H1 (cell line): ENCODE results near the gene KSR2. TPM values are rescaled to one million over a fixed set of nuclear protein-coding genes. Genes with fewer than 3 reads are reported as not detected.

Experiments
- CTCF ChIA-PET: fragments of 300-600 bp; sonication (Branson Sonifier 250); formaldehyde crosslinking; loops from one replicate; lab custom pipeline; 2021; ENCODE audit not compliant: partially characterized antibody; lab: Charles Lee
- POLR2A ChIA-PET: fragments of 300-600 bp; sonication (Branson Sonifier 250); formaldehyde crosslinking; loops from one replicate; lab custom pipeline; 2021; ENCODE audit warnings: inconsistent platforms; ENCODE audit not compliant: partially characterized antibody; lab: Charles Lee
- DNase-seq, 2 experiments: peaks; one replicate each; pipeline versions ENCODE4 v3.0.0 to v3.0.0-alpha.2; 2010 to 2022; ENCODE audit warnings: low spot score in 2 of 2, low read depth in 1 of 2, mixed read lengths in 1 of 2
- FAIRE-seq: peaks from 2 replicates; lab custom pipeline; 2011; peaks lifted over from hg19 to GRCh38; lab: Jason Lieb, UNC
- H2AFZ ChIP-seq: 2 replicates; pipeline ENCODE4 v1.8.1; 2012; ENCODE audit warnings: low read length, inconsistent platforms
- H2AK5ac ChIP-seq: 2 replicates; pipeline ENCODE4 v1.6.1; 2013; ENCODE audit warnings: low read depth, low read length
- H2BK120ac ChIP-seq: replicated peaks from 2 replicates; pipeline ENCODE3; 2013; ENCODE audit warnings: low read depth, low read length, inconsistent platforms
- H2BK12ac ChIP-seq: 2 replicates; pipeline ENCODE4 v1.6.1; 2013; ENCODE audit warnings: low read depth, low read length
- H2BK15ac ChIP-seq: 2 replicates; pipeline ENCODE4 v1.6.1; 2013; ENCODE audit warnings: low read length
- H2BK20ac ChIP-seq: 2 replicates; pipeline ENCODE4 v1.6.1; 2013; ENCODE audit warnings: low read length
- H2BK5ac ChIP-seq: 2 replicates; pipeline ENCODE4 v1.6.1; 2013; ENCODE audit warnings: low read depth, low read length
- H3K14ac ChIP-seq: 2 replicates; pipeline ENCODE4 v1.6.1; 2013; ENCODE audit warnings: inconsistent platforms; ENCODE audit not compliant: insufficient read length
- H3K18ac ChIP-seq: 2 replicates; pipeline ENCODE4 v1.6.1; 2013; ENCODE audit warnings: low read length; ENCODE audit errors: extremely low read depth
- H3K23ac ChIP-seq: 2 replicates; pipeline ENCODE4 v1.6.1; 2013; ENCODE audit warnings: inconsistent platforms; ENCODE audit not compliant: insufficient read length
- H3K23me2 ChIP-seq: 2 replicates; pipeline ENCODE4 v1.6.1; 2013; ENCODE audit warnings: low read depth, low read length
- H3K27ac ChIP-seq: 2 replicates; pipeline ENCODE4 v1.6.1; 2011; ENCODE audit warnings: low read depth, low read length, inconsistent platforms
- H3K27me3 ChIP-seq, 4 experiments: replicated peaks in 1 of 4; 1 replicate in 1 of 4; 2 replicates in 3 of 4; pipeline versions ENCODE4 v1.6.1 to v1.8.1; 2011 to 2013; ENCODE audit warnings: low read length in 3 of 4, mild to moderate bottlenecking in 3 of 4, inconsistent platforms in 2 of 4, mixed read lengths in 2 of 4, moderate library complexity in 1 of 4; ENCODE audit not compliant: control insufficient read depth in 3 of 4, insufficient read depth in 3 of 4; ENCODE audit errors: extremely low read depth in 1 of 4
- H3K36me3 ChIP-seq, 4 experiments: 2 replicates each; pipeline versions ENCODE4 v1.6.1 to v1.8.1; 2011 to 2013; ENCODE audit warnings: mild to moderate bottlenecking in 4 of 4, low read length in 3 of 4, moderate library complexity in 2 of 4, control low read depth in 1 of 4, inconsistent platforms in 1 of 4; ENCODE audit not compliant: insufficient read depth in 4 of 4, control insufficient read depth in 2 of 4
- H3K4ac ChIP-seq: replicated peaks from 2 replicates; pipeline ENCODE3; 2013; ENCODE audit warnings: low read length, low read depth, mixed read lengths, inconsistent platforms; ENCODE audit not compliant: insufficient read length
- H3K4me1 ChIP-seq, 4 experiments: replicated peaks in 1 of 4; 1 replicate in 1 of 4; 2 replicates in 3 of 4; pipeline versions ENCODE4 v1.6.1 to v1.8.1; 2011 to 2013; ENCODE audit warnings: low read length in 3 of 4, inconsistent platforms in 2 of 4, mixed read lengths in 1 of 4; ENCODE audit not compliant: insufficient read depth in 4 of 4, control insufficient read depth in 3 of 4
- H3K4me2 ChIP-seq, 2 experiments: 2 replicates each; pipeline versions ENCODE4 v1.6.1 to v1.8.1; 2011 to 2013; ENCODE audit warnings: low read depth in 2 of 2, low read length in 2 of 2, control low read depth in 1 of 2, inconsistent platforms in 1 of 2, mild to moderate bottlenecking in 1 of 2; ENCODE audit not compliant: insufficient read depth in 1 of 2
- H3K4me3 ChIP-seq, 4 experiments: fragments of 200-600, 300-600 bp in 1 of 4; sonication (generic), shearing (Covaris generic), sonication (Bioruptor Twin) in 1 of 4; 2 replicates each; pipeline versions ENCODE4 v1.5.1 to v1.8.1; 2011 to 2016; ENCODE audit warnings: low read length in 4 of 4, low read depth in 3 of 4, control low read depth in 2 of 4, inconsistent platforms in 2 of 4, mild to moderate bottlenecking in 2 of 4, mixed read lengths in 1 of 4, moderate library complexity in 1 of 4; ENCODE audit not compliant: insufficient read depth in 2 of 4; ENCODE audit errors: extremely low read depth in 1 of 4
- H3K56ac ChIP-seq: replicated peaks from 2 replicates; pipeline ENCODE3; 2013; ENCODE audit warnings: low read depth, mild to moderate bottlenecking, mixed read lengths, low read length, inconsistent platforms; ENCODE audit not compliant: insufficient read length
- H3K79me1 ChIP-seq: 2 replicates; pipeline ENCODE4 v1.6.1; 2013; ENCODE audit warnings: low read depth, low read length, control low read depth
- H3K79me2 ChIP-seq, 2 experiments: 2 replicates each; pipeline versions ENCODE4 v1.6.1 to v1.8.1; 2012 to 2013; ENCODE audit warnings: low read length in 2 of 2, mild to moderate bottlenecking in 2 of 2, inconsistent platforms in 1 of 2; ENCODE audit not compliant: insufficient read depth in 2 of 2, control insufficient read depth in 1 of 2
- H3K9ac ChIP-seq, 4 experiments: replicated peaks in 1 of 4; 1 replicate in 1 of 4; 2 replicates in 3 of 4; pipeline versions ENCODE4 v1.6.1 to v1.8.1; 2011 to 2013; ENCODE audit warnings: low read depth in 3 of 4, low read length in 3 of 4, control low read depth in 2 of 4, mild to moderate bottlenecking in 2 of 4, moderate library complexity in 2 of 4, inconsistent platforms in 1 of 4; ENCODE audit errors: extremely low read depth in 1 of 4
- H3K9me3 ChIP-seq, 2 experiments: 2 replicates each; pipeline versions ENCODE4 v1.6.1 to v1.8.1; 2012 to 2013; ENCODE audit warnings: mild to moderate bottlenecking in 2 of 2, moderate library complexity in 2 of 2, control low read depth in 1 of 2, inconsistent platforms in 1 of 2, low read depth in 1 of 2, low read length in 1 of 2, mixed read lengths in 1 of 2; ENCODE audit not compliant: insufficient read depth in 2 of 2
- H4K20me1 ChIP-seq, 2 experiments: replicated peaks in 1 of 2; 2 replicates each; pipeline versions ENCODE3 to v1.8.1; 2011 to 2013; ENCODE audit warnings: inconsistent platforms in 2 of 2, low read length in 2 of 2, mild to moderate bottlenecking in 1 of 2; ENCODE audit not compliant: insufficient read depth in 2 of 2, control insufficient read depth in 1 of 2
- H4K5ac ChIP-seq: 2 replicates; pipeline ENCODE4 v1.6.1; 2013; ENCODE audit warnings: low read length, low read depth, mixed read lengths, inconsistent platforms; ENCODE audit not compliant: insufficient read length
- H4K8ac ChIP-seq: 2 replicates; pipeline ENCODE4 v1.8.0; 2013; ENCODE audit warnings: mild to moderate bottlenecking, moderate library complexity, low read length, inconsistent platforms; ENCODE audit not compliant: insufficient read depth; ENCODE audit errors: extremely low read depth
- H4K91ac ChIP-seq: replicated peaks from 2 replicates; pipeline ENCODE3; 2013; ENCODE audit warnings: low read length, mixed read lengths, inconsistent platforms; ENCODE audit not compliant: insufficient read length
- EZH2 ChIP-seq: fragments of 200-600 bp; sonication (generic); IDR thresholded peaks from 2 replicates; pipeline ENCODE4 v1.7.1; 2012; ENCODE audit warnings: low read depth, mild to moderate bottlenecking, moderate library complexity, low read length, inconsistent platforms; ENCODE audit not compliant: severe bottlenecking
- HDAC6 ChIP-seq: IDR thresholded peaks from one replicate; pipeline ENCODE4 v1.7.1; 2012; ENCODE audit warnings: low read depth, mild to moderate bottlenecking, inconsistent platforms, low read length, moderate library complexity
- SAP30 ChIP-seq: fragments of 300-600 bp; sonication (generic); IDR thresholded peaks from 2 replicates; pipeline ENCODE4 v1.7.1; 2012; ENCODE audit warnings: low read length, moderate library complexity, mild to moderate bottlenecking, inconsistent platforms; ENCODE audit not compliant: insufficient read depth, insufficient replicate concordance
- WGBS, 2 experiments: shearing (Covaris generic) in 1 of 2; methylation state at CpG; one replicate each; pipeline versions ENCODE4 v1.1.6 to v1.1.7; 2013 to 2015; ENCODE audit warnings: low lambda C conversion rate in 2 of 2, mixed read lengths in 2 of 2, inconsistent platforms in 1 of 2, low coverage in 1 of 2, missing lambda C conversion rate in 1 of 2; ENCODE audit not compliant: insufficient replicate concordance in 2 of 2, insufficient coverage in 1 of 2, insufficient read length in 1 of 2; ENCODE audit errors: extremely low coverage in 1 of 2, missing lambda C conversion rate in 1 of 2; 5-methylcytosine and 5-hydroxymethylcytosine counted together
- polyA plus RNA-seq, 7 experiments: library from polyadenylated mRNA; depleted of rRNA in 3 of 7; stranded (reverse) in 5 of 7; unstranded in 2 of 7; fragments of >200 nt in 5 of 7; fragments of 200-250 nt in 2 of 7; gene quantifications; 1 replicate in 5 of 7; 2 replicates in 1 of 7; 4 replicates in 1 of 7; pipeline versions ENCODE4 v1.2.1 to v1.2.3, GENCODE V29; 2011 to 2013; ENCODE audit warnings: missing spikeins in 2 of 7, mixed read lengths in 2 of 7
- total RNA-seq: library from RNA; stranded (reverse); fragmentation: NEBNext Ultra II Directional; extraction: Animal tissue kit (Norgen Biotek cat#: 25700); gene quantifications from 2 replicates; pipeline ENCODE4 v1.2.1, GENCODE V29; 2021

The KSR2 gene
- total and polyA plus RNA-seq, 2 of the 8 experiments (the other 6 are each of a cell fraction or from before 2014, with no cell fraction given), result 0.74 to 2.2 TPM

DNA sequence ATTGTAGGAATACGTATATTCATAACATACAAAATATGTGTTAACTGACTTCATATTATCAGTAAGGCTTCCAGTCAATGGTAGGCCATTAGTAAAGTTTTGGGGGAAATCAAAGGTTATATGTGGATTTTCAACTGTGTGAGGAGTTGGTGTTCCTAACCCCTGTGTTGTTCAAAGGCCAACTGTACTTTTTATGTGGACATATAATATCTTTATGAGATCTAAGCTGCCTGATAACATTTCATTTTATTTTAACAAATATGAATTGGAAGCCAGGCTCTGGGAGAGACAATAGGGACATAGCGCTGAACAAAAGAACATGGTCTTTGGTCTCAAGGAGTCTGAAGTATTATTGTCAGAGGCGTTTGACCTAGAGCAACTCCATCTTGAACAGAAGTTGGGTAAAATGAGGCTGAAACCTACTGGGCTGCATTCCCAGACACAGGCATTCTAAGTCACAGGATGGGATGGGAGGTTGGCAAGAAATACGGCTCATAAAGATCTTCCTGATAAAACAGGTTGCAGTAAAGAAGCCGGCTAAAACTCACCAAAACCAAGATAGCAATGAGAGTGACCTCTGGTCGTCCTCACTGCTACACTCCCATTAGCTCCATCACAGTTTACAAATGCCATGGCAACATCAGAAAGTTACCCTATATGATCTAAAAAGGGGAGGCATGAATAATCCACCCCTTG is 147.2 kb downstream of the KSR2 start:
- H2BK20ac ChIP-seq, result no peak overlapping the region
- H3K4ac ChIP-seq, result no peak overlapping the region
- H3K27me3 ChIP-seq, result no peaks in the 10 kb centered on the region
- FAIRE-seq, result no peak
- no peak overlapping the region for H3K4me3 ChIP-seq
- H3K79me1 ChIP-seq, result no peaks in the 10 kb centered on the region
- no peaks in the 10 kb centered on the region for H3K36me3 ChIP-seq
- no peak overlapping the region for H4K91ac ChIP-seq
- H3K9me3 ChIP-seq, result no peaks in the 10 kb centered on the region
- H3K79me2 ChIP-seq, result no peaks in the 10 kb centered on the region
- H3K56ac ChIP-seq, result no peak overlapping the region
- no peak overlapping the region for H3K23ac ChIP-seq
- peaks cover 0 to 4% (median 1%) of the 10 kb centered on the region in 4 experiments; a peak in 1 of 7 replicates for H3K4me1 ChIP-seq
- H3K23me2 ChIP-seq, result no peaks in the 10 kb centered on the region
- H2AFZ ChIP-seq, result no peak overlapping the region
- H2AK5ac ChIP-seq, result no peak overlapping the region
- POLR2A ChIA-PET, result no interaction called here
- no peak overlapping the region for H3K9ac ChIP-seq
- H2BK120ac ChIP-seq, result no peak overlapping the region
- DNase-seq, result no peak
- no peak overlapping the region for H4K5ac ChIP-seq
- no peak overlapping the region for H3K4me2 ChIP-seq
- no peak overlapping the region for H3K27ac ChIP-seq
- no peak overlapping the region for H2BK15ac ChIP-seq
- 89% methylated on average over 6 of the region's 6 CpGs; no CpG with 5 or more reads in 1 of the 2 experiments for WGBS, 2 experiments
- no peak overlapping the region for H2BK12ac ChIP-seq
- CTCF ChIA-PET, result interaction anchor here (1.2 kb wide), 1 partner anchor 15 kb away, joined by 5 read pairs; no protein-coding TSS in a partner anchor
- H2BK5ac ChIP-seq, result no peak overlapping the region
- no peak overlapping the region for H3K18ac ChIP-seq
- H4K8ac ChIP-seq, result no peak overlapping the region
- no peaks in the 10 kb centered on the region for H4K20me1 ChIP-seq
- H3K14ac ChIP-seq, result no peak overlapping the region
- no peak for TF ChIP-seq EZH2
- TF ChIP-seq SAP30, result no peak
- no peak for TF ChIP-seq HDAC6
